GM12892 (cell line): ENCODE data around the gene ZBTB20.

Experiments used
- POLR2A ChIP-seq: IDR thresholded peaks from 2 replicates; pipeline ENCODE4 v1.6.1; 2011; ENCODE audit warnings: low read depth, low read length, control low read depth
- POLR2AphosphoS5 ChIP-seq: IDR thresholded peaks from 2 replicates; pipeline ENCODE4 v1.6.1; 2011; ENCODE audit warnings: low read depth, low read length, control low read depth

DNA sequence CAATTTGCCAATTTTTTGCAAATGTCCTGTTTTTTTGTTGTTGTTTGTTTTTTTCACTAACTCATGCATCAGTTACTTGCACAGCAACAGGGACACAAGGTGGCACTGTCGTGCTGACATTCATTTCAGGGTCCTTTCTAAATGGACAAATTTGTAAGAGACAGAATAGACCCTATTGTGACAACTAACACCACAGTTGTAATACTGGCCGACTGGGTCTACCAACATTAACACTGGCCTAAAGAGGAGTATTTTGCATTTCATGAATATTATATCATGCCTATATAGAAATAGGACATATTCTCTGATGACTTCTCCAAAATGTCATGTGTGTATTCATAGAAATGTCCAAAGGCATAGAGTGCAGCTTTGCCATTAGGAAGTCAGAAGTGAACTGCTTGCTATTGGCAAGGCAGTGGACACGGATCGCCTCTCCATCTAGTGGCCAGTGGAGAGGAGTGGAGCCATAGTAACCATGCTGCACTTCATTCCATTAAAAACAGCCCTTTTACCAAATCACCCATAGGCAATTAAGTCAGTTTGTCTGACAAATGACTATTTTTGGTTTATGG lies 54.8 kb downstream of the ZBTB20 start:
- TF ChIP-seq POLR2A (no peak), POLR2AphosphoS5 (no peak)
